Transverse colon (tissue), 3 donors: ENCODE measurements around the gene ROMO1.

Experiments used
- CTCF ChIP-seq, 5 experiments: fragments of 200-600 bp in 3 of 5; fragments of 450-650 bp in 2 of 5; sonication (generic) in 3 of 5; IDR thresholded peaks; 1 replicate in 2 of 5; 2 replicates in 3 of 5; pipeline ENCODE4 v1.5.1; 2016 to 2017; ENCODE audit warnings: antibody characterized with exemption in 5 of 5, inconsistent platforms in 3 of 5, mild to moderate bottlenecking in 2 of 5, moderate library complexity in 1 of 5
- POLR2A ChIP-seq: fragments of 450-650 bp; IDR thresholded peaks from one replicate; pipeline ENCODE4 v1.6.1; 2016; ENCODE audit warnings: antibody characterized with exemption, mild to moderate bottlenecking, moderate library complexity

GRCh38 chr20:35664466-35665206 is 34.6 kb upstream of the ROMO1 start, which contains the start of the genes CPNE1 and RBM12:
- peak in 2 of 5 experiments; percentile 7 to 10 for TF ChIP-seq CTCF (IDR thresholded peaks at IDR 0.05)
- peak; percentile 94 for TF ChIP-seq POLR2A
